Panc1 (cell line): ENCODE measurements around the gene SUSD4. TPM values are rescaled to one million over a fixed set of nuclear protein-coding genes. Genes with fewer than 3 reads are reported as not detected.

Experiments used
- ATAC-seq: fragments of 200-7000 bp; cut with Tn5 transposase; 2 replicates; pipeline ENCODE4 v1.9.1; 2020; ENCODE audit warnings: mild to moderate bottlenecking, moderate library complexity
- BruUV-seq: library from RNA; stranded (reverse); fragments of 400-500 nt; replicated peaks from 2 replicates; lab custom pipeline; 2021; lab: Mats Ljungman, UMichigan
- CTCF ChIA-PET: fragments of 300-600 bp; sonication (Branson Sonifier 250); formaldehyde crosslinking; loops from one replicate; lab custom pipeline; 2022; ENCODE audit warnings: antibody characterized with exemption; lab: Charles Lee
- POLR2A ChIA-PET: fragments of 300-600 bp; sonication (Branson Sonifier 250); formaldehyde crosslinking; loops from one replicate; lab custom pipeline; 2022; ENCODE audit warnings: antibody characterized with exemption; lab: Charles Lee
- DNase-seq: peaks from one replicate; pipeline ENCODE4 v3.0.0-alpha.2; 2010; ENCODE audit warnings: low read depth, low spot score
- H3K27ac ChIP-seq: 2 replicates; pipeline ENCODE4 v1.5.1; 2011; ENCODE audit warnings: mild to moderate bottlenecking, low read length, inconsistent platforms
- H3K27me3 ChIP-seq: fragments of 200-500 bp; sonication (Bioruptor generic); 2 replicates; pipeline ENCODE4 v1.6.0; 2014; ENCODE audit warnings: low read length, inconsistent platforms; ENCODE audit not compliant: control insufficient read depth, insufficient read depth
- H3K36me3 ChIP-seq: fragments of 200-500 bp; sonication (Bioruptor generic); 2 replicates; pipeline ENCODE4 v1.5.1; 2014; ENCODE audit warnings: inconsistent platforms, mild to moderate bottlenecking, low read length, moderate library complexity; ENCODE audit not compliant: control insufficient read depth, insufficient read depth
- H3K4me1 ChIP-seq: 2 replicates; pipeline ENCODE4 v1.5.1; 2011; ENCODE audit warnings: inconsistent platforms, mild to moderate bottlenecking, low read length, moderate library complexity; ENCODE audit not compliant: control insufficient read depth, insufficient read depth
- H3K4me3 ChIP-seq, 2 experiments: 2 replicates each; pipeline ENCODE4 v1.5.1; 2011 to 2012; ENCODE audit warnings: low read depth in 2 of 2, low read length in 2 of 2, mild to moderate bottlenecking in 2 of 2, inconsistent platforms in 1 of 2, moderate library complexity in 1 of 2
- H3K9me3 ChIP-seq: fragments of 200-500 bp; sonication (Bioruptor generic); 2 replicates; pipeline ENCODE4 v1.5.1; 2014; ENCODE audit warnings: low read depth, mild to moderate bottlenecking, inconsistent platforms, low read length, moderate library complexity; ENCODE audit not compliant: control insufficient read depth, insufficient read depth
- CTCF ChIP-seq: fragments of 450-650 bp; IDR thresholded peaks from 2 replicates; pipeline ENCODE4 v1.5.1; 2017; ENCODE audit warnings: mild to moderate bottlenecking
- POLR2AphosphoS5 ChIP-seq: IDR thresholded peaks from 2 replicates; pipeline ENCODE4 v1.6.1; 2012; ENCODE audit warnings: mild to moderate bottlenecking, low read depth, low read length, moderate library complexity
- REST ChIP-seq, 2 experiments: IDR thresholded peaks; 2 replicates each; pipeline ENCODE4 v1.6.1; 2011 to 2012; ENCODE audit warnings: low read depth in 2 of 2, control low read depth in 1 of 2, low read length in 1 of 2, mild to moderate bottlenecking in 1 of 2, moderate library complexity in 1 of 2; ENCODE audit not compliant: insufficient read depth in 1 of 2
- SIN3A ChIP-seq: IDR thresholded peaks from 2 replicates; pipeline ENCODE4 v1.6.1; 2012; ENCODE audit warnings: low read depth, mild to moderate bottlenecking, low read length, moderate library complexity, borderline replicate concordance; ENCODE audit not compliant: insufficient read depth
- TCF7L2 ChIP-seq: IDR thresholded peaks from 2 replicates; pipeline ENCODE4 v1.6.1; 2011; ENCODE audit warnings: mild to moderate bottlenecking, low read depth, low read length, inconsistent platforms
- in situ Hi-C: cut with HindIII; loops from 2 replicates; pipeline ENCODE4 v1.10.0; 2016; ENCODE audit warnings: low sequenced_read_pairs, low pct_unique_long_range_greater_than_20kb
- intact Hi-C: fragments of 100-400 bp; cut with micrococcal nuclease; formaldehyde crosslinking; loops from one replicate; pipeline ENCODE4 v1.10.0; 2022; ENCODE audit not compliant: unreplicated experiment
- total RNA-seq: library from RNA; stranded (reverse); gene quantifications from one replicate; pipeline ENCODE4 v1.2.1, GENCODE V29; 2021; ENCODE audit not compliant: unreplicated experiment

Gene SUSD4
- total RNA-seq, 1 experiment from 2014 or later, result 0.28 TPM

GRCh38 chr1:223343692-223344091 is 20.3 kb downstream of the SUSD4 start:
- Histone ChIP-seq H3K27ac (no peak overlapping the region), H3K36me3 (no peaks in the 10 kb centered on the region), H3K4me1 (no peaks in the 10 kb centered on the region), H3K9me3 (no peaks in the 10 kb centered on the region), H3K27me3 (peaks cover 2% of the 10 kb centered on the region), H3K4me3 (no peak overlapping the region)
- intact Hi-C loops, result no loop called here
- TF ChIP-seq CTCF, result no peak
- TF ChIP-seq SIN3A, result no peak
- TF ChIP-seq TCF7L2, result no peak
- no peak for TF ChIP-seq REST (IDR thresholded peaks at IDR 0.05; ENCODE audit: insufficient read depth in 1 of 2, low read depth in 2 of 2, low read length in 1 of 2)
- no peak for TF ChIP-seq POLR2AphosphoS5
- DNase-seq, result no peak
- BruUV-seq, result no TSS peak
- POLR2A ChIA-PET, result no interaction called here
- CTCF ChIA-PET, result no interaction called here
- in situ Hi-C loops, result no loop called here
- no peak for ATAC-seq

GRCh38 chr1:223341121-223341520 is 22.9 kb downstream of the SUSD4 start:
- ATAC-seq (no peak), DNase-seq (no peak)
- H3K36me3 ChIP-seq, result no peaks in the 10 kb centered on the region
- CTCF ChIA-PET, result no interaction called here
- no peak for TF ChIP-seq POLR2AphosphoS5
- H3K9me3 ChIP-seq, result no peaks in the 10 kb centered on the region
- BruUV-seq, result no TSS peak
- no peaks in the 10 kb centered on the region for H3K4me1 ChIP-seq
- H3K4me3 ChIP-seq, result no peak overlapping the region
- peaks cover 10% of the 10 kb centered on the region for H3K27me3 ChIP-seq
- no peak overlapping the region for H3K27ac ChIP-seq
- in situ Hi-C loops, result no loop called here
- POLR2A ChIA-PET, result no interaction called here
- intact Hi-C loops, result no loop called here

GRCh38 chr1:223340637-223341036 is 23.3 kb downstream of the SUSD4 start:
- no peak for TF ChIP-seq POLR2AphosphoS5
- TF ChIP-seq CTCF, result no peak
- TF ChIP-seq REST (IDR thresholded peaks at IDR 0.05; ENCODE audit: insufficient read depth in 1 of 2, low read depth in 2 of 2, low read length in 1 of 2), result no peak
- TF ChIP-seq TCF7L2, result no peak
- TF ChIP-seq SIN3A, result no peak
- in situ Hi-C loops, result no loop called here

More at GRCh38 chr1:223340637-223341036, 23.3 kb downstream of the SUSD4 start:
- Histone ChIP-seq H3K27me3 (peaks cover 11% of the 10 kb centered on the region), H3K9me3 (no peaks in the 10 kb centered on the region), H3K36me3 (no peaks in the 10 kb centered on the region), H3K4me1 (no peaks in the 10 kb centered on the region), H3K4me3 (no peak overlapping the region), H3K27ac (no peak overlapping the region)
- no TSS peak for BruUV-seq
- POLR2A ChIA-PET, result no interaction called here
- ATAC-seq (no peak), DNase-seq (no peak)
- CTCF ChIA-PET, result no interaction called here
- intact Hi-C loops, result no loop called here
